Measurements from ENCODE around the gene SEH1L. TPM values are rescaled to one million over a fixed set of nuclear protein-coding genes. Genes with fewer than 3 reads are reported as not detected.

The SEH1L gene
- total RNA-seq, 4 donors from 2014 or later: 21.9 to 55.5 (median 38.9) TPM

DNA sequence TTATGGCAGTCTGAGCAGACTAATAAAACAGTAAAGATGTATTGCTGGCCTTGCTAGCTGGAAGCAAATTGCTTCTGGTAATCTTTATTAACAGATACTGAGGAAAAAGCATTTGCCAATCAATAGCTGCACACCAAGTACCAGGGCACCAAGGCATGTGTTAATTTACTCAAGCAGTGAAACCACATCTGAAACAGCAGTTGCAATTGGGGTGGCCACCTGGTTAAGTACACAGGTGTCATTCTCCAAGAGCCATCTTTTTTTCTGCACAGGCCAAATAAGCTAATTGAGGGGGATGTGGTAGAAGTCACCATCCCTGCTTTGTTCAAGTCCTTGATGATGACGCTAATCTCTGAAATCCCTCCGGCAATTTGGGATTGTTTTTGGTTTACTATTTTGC is 8.6 kb upstream of the SEH1L start:
- WGBS, 2 donors: 83 to 93% methylated on average over 2 of the region's 2 CpGs
- Histone ChIP-seq H3K4me3 (no peak overlapping the region), H3K36me3 (no peaks in the 10 kb centered on the region), H3K4me1 (peaks cover 0 to 7% (median 5%) of the 10 kb centered on the region in 3 donors), H3K9me3 (no peaks in the 10 kb centered on the region), H3K27ac (no peak overlapping the region), H3K27me3 (no peaks in the 10 kb centered on the region)
- no peak for TF ChIP-seq POLR2A (IDR thresholded peaks at IDR 0.05)
- TF ChIP-seq, protein P1, sequence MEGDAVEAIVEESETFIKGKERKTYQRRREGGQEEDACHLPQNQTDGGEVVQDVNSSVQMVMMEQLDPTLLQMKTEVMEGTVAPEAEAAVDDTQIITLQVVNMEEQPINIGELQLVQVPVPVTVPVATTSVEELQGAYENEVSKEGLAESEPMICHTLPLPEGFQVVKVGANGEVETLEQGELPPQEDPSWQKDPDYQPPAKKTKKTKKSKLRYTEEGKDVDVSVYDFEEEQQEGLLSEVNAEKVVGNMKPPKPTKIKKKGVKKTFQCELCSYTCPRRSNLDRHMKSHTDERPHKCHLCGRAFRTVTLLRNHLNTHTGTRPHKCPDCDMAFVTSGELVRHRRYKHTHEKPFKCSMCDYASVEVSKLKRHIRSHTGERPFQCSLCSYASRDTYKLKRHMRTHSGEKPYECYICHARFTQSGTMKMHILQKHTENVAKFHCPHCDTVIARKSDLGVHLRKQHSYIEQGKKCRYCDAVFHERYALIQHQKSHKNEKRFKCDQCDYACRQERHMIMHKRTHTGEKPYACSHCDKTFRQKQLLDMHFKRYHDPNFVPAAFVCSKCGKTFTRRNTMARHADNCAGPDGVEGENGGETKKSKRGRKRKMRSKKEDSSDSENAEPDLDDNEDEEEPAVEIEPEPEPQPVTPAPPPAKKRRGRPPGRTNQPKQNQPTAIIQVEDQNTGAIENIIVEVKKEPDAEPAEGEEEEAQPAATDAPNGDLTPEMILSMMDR (IDR thresholded peaks at IDR 0.05): no peak
- intact Hi-C loops (cut with DNase I): no loop called here
- DNase-seq: no peak

DNA sequence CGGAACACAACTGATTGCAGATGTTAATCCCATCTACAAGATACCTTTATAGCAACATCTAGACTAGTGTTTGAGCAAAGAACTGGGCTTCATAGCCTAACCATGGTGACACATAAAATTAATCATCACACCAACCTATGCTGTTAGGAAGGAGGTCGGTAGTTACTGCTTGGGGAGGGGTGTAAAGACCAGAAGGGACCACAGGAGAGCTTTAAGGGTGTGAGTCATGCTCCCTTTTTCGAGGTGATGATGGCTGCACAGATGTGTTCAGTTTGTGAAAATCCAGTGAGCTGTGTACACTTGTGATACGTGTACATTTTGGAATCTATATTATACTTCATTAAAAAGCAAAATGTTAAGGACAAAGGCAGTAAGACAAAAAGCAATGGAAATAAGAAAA is 4.6 kb upstream of the SEH1L start:
- no peak overlapping the region for H3K4me3 ChIP-seq
- H3K27ac ChIP-seq: no peak overlapping the region
- intact Hi-C loops (cut with DNase I): no loop called here
- H3K4me1 ChIP-seq: peaks cover 0 to 12% (median 5%) of the 10 kb centered on the region in 3 donors
- H3K36me3 ChIP-seq: no peaks in the 10 kb centered on the region
- TF ChIP-seq POLR2A (IDR thresholded peaks at IDR 0.05): no peak
- TF ChIP-seq, protein P1 (IDR thresholded peaks at IDR 0.05): no peak
- 50 to 67% methylated on average over 4 of the region's 4 CpGs for WGBS, 2 donors
- H3K9me3 ChIP-seq: no peaks in the 10 kb centered on the region
- no peak for DNase-seq
- no peaks in the 10 kb centered on the region for H3K27me3 ChIP-seq

DNA sequence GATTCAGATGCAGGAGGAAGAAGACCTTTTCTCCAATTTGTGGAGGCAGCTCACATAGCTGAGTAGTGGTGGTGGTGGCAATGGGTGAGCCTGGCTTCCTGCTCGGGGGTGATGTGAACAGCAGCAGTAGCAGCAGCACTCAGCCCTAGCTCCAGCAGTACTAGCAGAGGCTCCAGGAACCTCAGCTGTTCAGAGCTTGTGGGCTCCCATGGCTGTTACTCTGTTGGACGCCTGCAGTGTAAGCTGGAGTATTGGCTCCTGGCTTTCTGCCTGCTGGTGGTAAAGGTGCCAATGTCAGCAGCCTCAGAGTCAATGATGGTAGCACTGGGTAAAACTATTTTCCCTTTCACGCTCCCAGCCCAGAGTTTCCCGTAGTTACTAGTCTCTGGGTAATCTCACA is 3.1 kb upstream of the SEH1L start:
- H3K4me3 ChIP-seq: no peak overlapping the region
- no peak overlapping the region for H3K27ac ChIP-seq
- no peaks in the 10 kb centered on the region for H3K36me3 ChIP-seq
- H3K4me1 ChIP-seq: peaks cover 5 to 23% (median 5%) of the 10 kb centered on the region in 3 donors
- WGBS, 2 donors: 55 to 59% methylated on average over 3 of the region's 4 CpGs
- no peak for TF ChIP-seq POLR2A (IDR thresholded peaks at IDR 0.05)
- TF ChIP-seq, protein P1 (IDR thresholded peaks at IDR 0.05): no peak
- intact Hi-C loops (cut with DNase I): no loop called here
- H3K27me3 ChIP-seq: no peaks in the 10 kb centered on the region
- DNase-seq: no peak
- H3K9me3 ChIP-seq: no peaks in the 10 kb centered on the region

DNA sequence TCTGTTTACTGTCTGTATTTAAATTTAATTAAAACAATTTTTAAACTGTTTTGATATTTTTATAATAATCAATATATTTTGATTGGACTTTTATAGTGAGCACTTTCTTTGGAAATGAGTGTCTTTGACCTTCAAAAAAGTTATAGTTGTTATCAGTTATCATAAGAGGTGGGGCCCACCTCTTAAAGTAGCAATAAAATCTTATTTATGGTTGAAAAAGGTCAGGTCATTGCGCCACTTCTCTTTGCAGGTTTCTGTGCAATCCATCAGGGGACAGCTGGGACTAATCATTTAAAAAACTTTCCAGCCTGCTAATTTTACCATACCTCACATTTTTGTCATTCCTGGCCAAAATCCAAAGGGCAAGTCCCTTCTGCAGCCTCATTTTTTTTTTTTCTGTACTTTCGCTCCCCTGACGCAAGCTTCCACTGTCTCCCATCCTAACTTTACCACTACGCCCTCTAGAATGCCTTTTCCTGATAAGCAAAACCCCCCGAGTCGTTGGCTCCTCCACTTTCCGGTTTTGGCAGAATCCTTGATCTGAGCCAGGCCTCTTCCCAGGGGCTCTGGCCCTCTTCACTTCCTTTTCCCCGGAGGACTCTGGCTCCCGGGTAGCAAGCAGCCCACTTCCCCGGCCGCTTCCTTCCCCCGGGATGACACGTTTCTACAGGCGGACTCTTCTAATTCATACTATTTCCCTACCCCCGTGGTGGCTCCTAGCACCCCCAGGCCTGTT is 1.1 kb upstream of the SEH1L start:
- TF ChIP-seq, protein P1 (IDR thresholded peaks at IDR 0.05): no peak
- peaks cover 5 to 42% (median 8%) of the 10 kb centered on the region in 3 donors for H3K4me1 ChIP-seq
- 5 to 7% methylated on average over 15 of the region's 15 CpGs for WGBS, 2 donors

DNA sequence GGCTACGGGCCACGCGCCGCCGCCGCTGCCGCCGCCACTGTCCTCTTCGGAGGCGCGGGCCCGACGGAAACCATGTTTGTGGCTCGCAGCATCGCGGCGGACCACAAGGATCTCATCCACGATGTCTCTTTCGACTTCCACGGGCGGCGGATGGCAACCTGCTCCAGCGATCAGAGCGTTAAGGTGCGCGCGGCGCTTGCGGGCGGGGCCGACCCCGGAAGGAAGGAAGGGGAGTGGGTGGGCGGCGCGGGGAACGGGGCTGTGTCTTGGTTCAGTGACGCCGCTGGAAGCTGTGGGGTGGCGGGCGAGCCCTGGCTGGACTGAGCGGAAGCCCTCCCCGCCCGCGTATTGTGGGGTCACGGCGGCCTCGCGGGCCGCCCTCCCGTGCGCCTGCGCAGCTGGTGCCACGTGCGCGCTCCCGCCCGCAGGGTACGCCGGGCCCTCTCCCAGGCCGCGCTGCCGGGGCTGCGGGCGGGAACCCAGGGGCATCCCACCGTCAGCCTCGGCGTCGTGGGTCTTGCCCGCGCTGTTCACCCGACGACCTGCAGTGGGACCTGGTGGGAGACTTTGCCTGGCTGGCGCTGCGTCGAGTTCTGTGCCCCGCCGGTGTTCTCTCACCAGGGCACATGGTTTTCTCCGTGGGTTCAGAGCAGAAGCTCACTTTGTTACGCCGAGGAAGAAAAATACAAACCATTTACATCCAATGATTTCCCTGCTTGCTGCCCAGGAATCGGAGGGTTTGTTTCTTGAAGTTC is 416 bp downstream of the SEH1L start:
- intact Hi-C loops (cut with DNase I): no loop called here
- peaks cover 5 to 43% (median 8%) of the 10 kb centered on the region in 3 donors for H3K4me1 ChIP-seq
- 3 to 24% methylated on average over 3 to 23 of the region's 81 CpGs for WGBS, 2 donors

More for the DNA sequence above, 1.1 kb upstream of the SEH1L start:
- H3K4me3 ChIP-seq: peak overlapping the region; percentile 51 to 91 (median 69)
- H3K27ac ChIP-seq: peak overlapping the region; percentile 93 to 98 (median 96)
- no peaks in the 10 kb centered on the region for H3K9me3 ChIP-seq
- peak; percentile 43 for DNase-seq
- no peaks in the 10 kb centered on the region for H3K36me3 ChIP-seq
- intact Hi-C loops (cut with DNase I): no loop called here
- H3K27me3 ChIP-seq: no peaks in the 10 kb centered on the region

More for the DNA sequence above, 416 bp downstream of the SEH1L start:
- no peaks in the 10 kb centered on the region for H3K9me3 ChIP-seq
- peaks cover 0 to 11% (median 0%) of the 10 kb centered on the region in 3 donors for H3K36me3 ChIP-seq
- peak; percentile 84 for DNase-seq
- H3K27ac ChIP-seq: peak overlapping the region; percentile 93 to 98 (median 96)
- TF ChIP-seq POLR2A (IDR thresholded peaks at IDR 0.05): peak in 3 of 4 donors; percentile 46 to 74 (median 71)
- TF ChIP-seq, protein P1 (IDR thresholded peaks at IDR 0.05): peak in 1 of 6 experiments; percentile 5
- no peaks in the 10 kb centered on the region for H3K27me3 ChIP-seq
- H3K4me3 ChIP-seq: peak overlapping the region; percentile 64 to 91 (median 74)

All from esophagus squamous epithelium (tissue), 5 donors.